CD4-positive, alpha-beta T cell treated with Interleukin-17A for 4 hours (primary cell): ENCODE data around the gene PRKAG2.
"Not testable (repeated sequence)": the region's sequence is repeated elsewhere in the genome, so short reads cannot be mapped to it uniquely, and the experiment has no call there.

Source experiments
- DNase-seq: peaks from one replicate; pipeline ENCODE4 v3.0.0-alpha.2; 2020; ENCODE audit warnings: mixed read lengths

PRKAG2 gene

GRCh38 chr7:151832138-151832537, 44.8 kb downstream of the PRKAG2 start:
- no peak for DNase-seq

GRCh38 chr7:151831606-151832005, 45.3 kb downstream of the PRKAG2 start:
- no peak for DNase-seq

DNA sequence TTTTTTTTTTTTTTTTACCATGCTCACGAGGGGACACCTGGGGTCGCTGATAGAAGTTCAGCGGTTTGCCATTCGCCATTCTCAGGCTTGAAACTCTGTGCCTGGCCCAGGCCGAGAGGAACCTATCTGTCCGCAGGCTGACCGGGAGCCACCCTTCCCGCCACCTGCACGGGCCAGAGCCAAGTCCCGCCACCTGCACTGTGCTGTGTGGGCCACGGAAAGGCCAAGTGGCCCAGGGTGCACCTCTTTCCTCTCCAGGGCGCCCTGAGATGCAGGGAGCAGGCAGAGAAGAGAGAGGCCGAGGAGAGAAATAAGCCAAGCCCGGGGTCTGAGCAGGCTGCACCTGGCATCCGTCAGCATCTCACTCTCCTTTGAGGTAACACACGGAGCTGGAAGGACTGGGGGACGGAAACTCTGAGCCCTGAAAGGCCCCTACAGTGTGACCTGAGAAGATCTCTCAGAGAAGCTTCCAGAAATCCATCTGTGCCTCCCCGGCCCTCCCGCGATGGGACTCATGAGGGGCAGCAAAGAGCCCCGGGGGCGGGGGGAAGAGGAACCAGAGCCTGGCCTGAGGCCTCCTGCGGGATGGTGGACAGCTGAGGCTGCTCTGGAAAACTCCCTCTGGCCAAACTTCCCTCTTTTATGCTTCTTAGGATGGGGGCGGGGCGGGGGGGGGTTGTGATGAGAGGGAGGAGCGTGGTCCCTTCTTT, 46.6 kb downstream of the PRKAG2 start:
- DNase-seq = no peak

DNA sequence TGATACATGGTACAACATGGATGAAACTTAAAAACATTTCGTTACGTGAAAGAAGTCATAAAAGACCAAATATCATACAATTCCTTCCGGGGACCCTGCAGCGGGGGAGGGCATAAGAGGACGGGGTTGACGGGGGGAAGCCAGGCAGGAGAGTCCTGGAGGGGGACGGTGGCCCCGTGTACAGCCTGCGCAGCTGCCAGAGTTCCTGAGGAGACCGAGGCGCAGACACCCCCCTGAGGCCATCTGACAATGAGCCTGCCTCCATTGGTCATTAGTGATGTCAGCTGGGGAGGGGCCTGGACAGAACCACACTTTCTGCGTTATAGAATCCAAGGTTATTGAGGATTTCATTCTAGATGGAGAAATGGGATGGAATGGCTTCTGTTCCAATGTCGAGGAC, 47.2 kb downstream of the PRKAG2 start:
- DNase-seq = no peak

- no peak for DNase-seq
Observed at GRCh38 chr7:151827620-151828019, 49.3 kb downstream of the PRKAG2 start.

DNA sequence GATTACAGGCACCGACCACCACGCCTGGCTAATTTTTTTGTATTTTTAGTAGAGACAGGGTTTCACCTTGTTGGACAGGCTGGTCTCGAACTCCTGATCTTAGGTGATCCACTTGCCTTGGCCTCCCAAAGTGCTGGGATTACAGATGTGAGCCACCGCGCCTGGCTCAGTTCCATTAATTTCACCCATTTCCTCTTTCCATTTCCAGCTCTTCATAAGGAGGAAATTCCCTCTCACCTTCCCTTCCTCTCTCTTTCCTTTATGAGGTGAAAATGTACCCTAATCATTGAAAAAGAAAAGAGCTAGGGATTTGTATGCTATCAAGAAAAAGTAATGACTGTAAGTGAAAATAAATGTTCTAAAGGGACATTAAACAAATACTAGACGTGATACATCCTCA, 50.6 kb downstream of the PRKAG2 start:
- not testable (repeated sequence) for DNase-seq

- no peak for DNase-seq
Observed at GRCh38 chr7:151825721-151826120, 51.2 kb downstream of the PRKAG2 start.

GRCh38 chr7:151824373-151824933, 52.5 kb downstream of the PRKAG2 start:
- DNase-seq = no peak

GRCh38 chr7:151823566-151824372, 53.1 kb downstream of the PRKAG2 start:
- DNase-seq = no peak

DNA sequence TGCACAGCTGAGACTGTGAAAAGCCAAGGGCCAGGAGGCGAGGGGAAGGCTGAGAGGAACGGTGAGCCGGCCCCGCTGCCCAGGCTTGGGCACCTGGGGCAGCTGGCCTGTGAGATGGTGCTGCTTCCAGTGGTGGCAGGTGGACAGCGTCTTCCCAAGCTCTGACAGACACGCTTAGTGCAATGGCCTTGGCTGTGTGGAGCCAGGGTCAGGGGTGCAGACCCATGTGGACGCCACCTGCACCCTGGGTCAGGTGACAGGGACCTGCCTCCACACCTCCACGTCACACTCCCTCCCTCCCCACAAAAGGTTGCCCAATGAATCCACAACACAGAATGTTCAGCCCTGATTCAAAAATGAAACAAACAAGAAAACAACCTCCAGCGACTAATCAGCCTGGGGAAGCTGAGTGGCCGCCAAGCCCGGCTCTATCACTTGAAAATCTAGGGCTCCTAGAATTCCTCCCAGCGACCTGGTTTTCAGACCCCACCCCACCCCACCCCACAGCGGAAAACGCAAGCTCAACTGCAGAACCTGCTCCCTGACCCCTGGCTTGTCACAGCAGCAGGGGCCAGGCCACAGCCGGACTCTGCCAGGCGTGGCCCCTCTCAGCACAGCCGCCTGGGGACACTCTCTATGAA, 54.3 kb downstream of the PRKAG2 start:
- no peak for DNase-seq

DNA sequence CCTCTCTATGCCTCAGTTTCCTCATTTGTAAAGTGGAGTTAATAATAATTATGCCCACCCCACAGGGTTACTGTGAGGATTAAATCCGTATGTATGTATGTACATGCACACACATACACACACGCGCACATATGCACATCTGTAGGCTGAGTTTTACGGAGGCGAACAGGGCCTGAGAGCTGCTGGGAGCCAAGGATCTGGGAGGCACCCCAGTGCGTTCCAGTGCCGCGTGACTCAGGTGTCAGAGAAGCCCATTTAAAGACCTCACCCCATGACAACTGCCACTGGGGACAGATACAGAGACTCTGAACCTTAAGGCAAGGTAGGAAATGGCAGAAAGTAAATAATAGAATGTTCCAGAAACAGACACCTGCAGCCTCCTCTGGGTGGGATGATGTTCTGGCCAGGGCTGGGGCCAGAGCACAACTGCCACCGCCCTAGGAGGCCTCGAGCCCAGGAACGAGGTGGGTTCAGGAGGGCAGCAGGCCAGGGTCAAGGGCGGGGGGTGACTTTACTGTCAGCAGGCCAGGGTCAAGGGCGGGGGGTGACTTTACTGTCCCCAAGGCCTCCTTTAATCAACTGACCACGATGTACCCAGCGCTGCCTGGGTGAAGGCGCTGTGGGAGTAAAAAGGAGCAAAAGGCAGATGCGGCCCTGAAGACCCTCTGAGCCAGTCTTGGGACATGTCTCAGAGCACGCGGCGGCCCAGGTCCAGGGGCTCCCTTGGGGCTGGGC, 54.9 kb downstream of the PRKAG2 start:
- DNase-seq = no peak

- DNase-seq = no peak
Observed at GRCh38 chr7:151821226-151821625, 55.7 kb downstream of the PRKAG2 start.

DNA sequence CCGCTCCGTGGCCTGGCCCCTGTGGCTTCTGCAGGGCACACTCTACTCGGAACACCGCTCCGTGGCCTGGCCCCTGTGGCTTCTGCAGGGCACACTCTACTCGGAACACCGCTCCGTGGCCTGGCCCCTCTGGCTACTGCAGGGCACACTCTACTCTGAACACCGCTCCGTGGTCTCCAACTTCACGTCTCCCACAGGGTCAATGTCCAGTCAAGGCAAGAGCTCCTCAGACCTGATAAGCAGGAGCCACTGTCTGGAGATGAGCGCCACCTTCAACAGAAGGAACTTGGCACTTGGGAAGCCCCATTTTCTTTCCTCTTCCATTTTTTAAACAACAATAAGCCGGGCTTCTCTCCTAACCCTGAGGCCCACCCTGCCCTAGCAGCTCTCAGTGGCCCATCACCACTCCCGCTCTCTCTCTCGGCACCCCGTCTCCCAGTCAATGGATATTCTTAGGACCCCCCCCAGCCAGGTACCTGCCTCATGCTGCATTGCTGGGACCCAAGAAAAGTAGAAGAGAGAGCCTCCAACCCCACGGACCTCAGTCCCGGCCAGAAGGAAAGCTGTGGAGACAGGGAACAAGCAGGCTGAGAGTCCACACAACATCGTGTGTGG, 56.3 kb downstream of the PRKAG2 start:
- DNase-seq = no peak

DNA sequence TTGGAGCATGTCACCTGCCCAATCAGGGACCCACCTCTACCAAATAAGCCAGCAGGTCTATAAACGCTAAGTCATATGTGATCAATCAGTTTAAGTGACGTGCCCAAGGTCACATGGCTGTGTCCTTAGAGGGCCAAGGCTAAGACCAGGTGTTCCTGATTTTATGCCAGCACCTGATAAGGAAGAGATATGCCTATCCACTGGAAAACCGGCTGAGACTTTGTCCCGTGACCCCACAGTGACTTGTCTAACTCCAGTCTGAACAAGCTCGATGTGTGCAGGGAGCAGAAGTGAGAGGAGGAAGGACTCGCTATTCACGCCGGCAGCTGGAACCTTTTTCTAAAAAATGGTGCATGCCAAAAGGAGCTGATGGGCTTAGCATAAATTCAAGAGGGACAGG, 57.0 kb downstream of the PRKAG2 start:
- DNase-seq = no peak

DNA sequence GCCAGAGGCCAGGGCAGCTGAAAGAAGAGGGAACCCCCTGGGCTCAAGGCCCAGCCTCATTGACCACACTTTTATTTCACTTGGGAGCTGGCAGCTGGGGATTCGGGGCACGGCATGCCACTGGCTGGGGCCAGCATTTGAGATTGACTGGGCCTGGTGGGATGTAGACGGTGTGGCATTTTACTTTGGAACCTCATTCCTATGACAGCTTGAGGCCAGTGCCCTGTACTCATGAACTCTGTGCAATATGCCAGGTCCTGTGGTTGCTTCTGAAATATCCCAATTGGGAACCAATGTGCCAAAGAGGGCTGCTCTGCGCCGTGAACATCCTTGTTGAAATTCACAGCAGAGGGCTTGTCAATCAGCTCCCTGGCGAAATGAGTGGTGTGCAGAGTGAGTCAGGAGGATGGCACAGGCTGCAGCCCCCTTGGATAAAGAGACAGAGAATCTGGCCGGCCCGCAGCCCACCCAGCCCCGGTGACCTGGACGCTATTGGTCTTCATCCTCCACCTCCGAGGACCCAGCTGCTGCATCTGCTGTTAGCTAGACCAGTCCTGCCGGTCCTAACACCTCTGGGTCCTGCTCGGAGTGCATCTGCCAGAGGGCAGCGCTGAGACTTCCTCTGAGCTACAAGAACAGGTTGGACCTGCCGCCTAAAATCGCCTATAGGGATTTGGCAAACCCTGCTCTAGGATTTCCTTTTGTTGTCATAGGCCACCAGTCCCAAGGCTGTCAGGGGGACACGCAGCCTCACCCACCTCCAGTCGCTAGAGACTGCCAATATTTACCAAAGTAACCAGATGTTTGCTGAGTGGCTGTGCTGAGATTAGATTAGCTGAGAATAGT, 58.0 kb downstream of the PRKAG2 start:
- DNase-seq = no peak

- DNase-seq = no peak
Observed at GRCh38 chr7:151817981-151818673, 58.8 kb downstream of the PRKAG2 start.

- DNase-seq = no peak
Observed at GRCh38 chr7:151817315-151817690, 59.6 kb downstream of the PRKAG2 start.

GRCh38 chr7:151816562-151817314, 60.2 kb downstream of the PRKAG2 start:
- DNase-seq = no peak

DNA sequence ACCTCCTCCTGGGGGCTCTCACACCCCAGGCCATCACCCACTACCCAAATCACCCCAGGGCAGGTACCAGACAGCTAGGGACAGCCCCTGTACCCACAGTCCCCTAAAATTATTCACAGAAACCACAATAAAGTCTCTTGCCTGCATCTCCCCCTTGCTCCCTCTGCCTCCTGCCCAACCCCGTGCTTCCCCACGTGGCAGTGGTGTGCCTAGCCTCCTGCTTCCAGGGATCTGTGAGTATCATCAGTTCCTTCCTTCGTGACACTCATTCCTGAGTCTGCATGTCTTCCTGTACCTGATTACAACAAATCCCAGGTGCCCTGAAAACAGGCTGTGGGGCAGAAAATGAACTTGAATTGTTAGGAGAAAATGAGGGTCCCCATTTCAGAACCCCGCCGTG, 61.5 kb downstream of the PRKAG2 start:
- DNase-seq = no peak

DNA sequence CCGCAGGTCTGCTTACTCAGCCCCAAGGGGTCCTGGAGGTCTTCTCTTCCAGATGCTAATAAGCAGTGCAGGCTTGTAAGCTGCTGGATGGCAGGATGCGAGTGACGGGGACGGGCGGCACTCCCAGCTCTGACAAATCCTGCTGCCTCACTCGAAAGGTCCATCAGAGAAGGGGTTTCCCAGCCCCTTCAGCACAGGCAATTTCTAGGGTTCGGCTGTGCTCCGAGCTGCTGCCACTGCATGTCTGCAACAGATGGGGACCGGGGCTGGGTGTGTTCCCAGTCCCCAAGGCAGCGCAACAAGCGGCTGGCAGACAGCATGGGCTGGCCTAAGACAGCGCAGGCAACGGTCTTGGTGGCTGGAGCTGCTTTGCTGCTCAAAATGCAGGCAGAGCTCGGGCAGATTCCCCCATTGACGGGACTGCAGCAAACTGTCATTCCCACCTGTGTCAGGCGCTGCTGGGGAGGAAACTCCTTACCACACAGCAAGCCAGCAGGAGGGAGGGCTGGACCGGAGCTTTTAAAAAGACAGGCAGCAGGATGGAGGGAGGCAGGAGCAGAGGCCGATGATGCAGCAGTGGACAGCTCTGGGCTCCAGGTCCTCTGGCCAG, 62.4 kb downstream of the PRKAG2 start:
- DNase-seq = no peak
